HG03097 (cell line): ENCODE data around the gene RAB11FIP4.

Source experiments
- ATAC-seq: cut with Tn5 transposase; IDR thresholded peaks from one replicate; pipeline ENCODE4 v1.9.1; 2021; ENCODE audit not compliant: unreplicated experiment, low FRiP score

RAB11FIP4 gene

GRCh38 chr17:31480904-31481782 is 89.7 kb downstream of the RAB11FIP4 start:
- ATAC-seq = no peak

GRCh38 chr17:31481783-31482081 is 90.3 kb downstream of the RAB11FIP4 start:
- ATAC-seq = no peak

- no peak for ATAC-seq
Measured at GRCh38 chr17:31484821-31485220, 93.3 kb downstream of the RAB11FIP4 start.

GRCh38 chr17:31486351-31487062 is 95.0 kb downstream of the RAB11FIP4 start:
- ATAC-seq = no peak

- ATAC-seq = no peak
Measured at GRCh38 chr17:31487063-31487647, 95.7 kb downstream of the RAB11FIP4 start.

GRCh38 chr17:31487648-31488263 is 96.3 kb downstream of the RAB11FIP4 start:
- peak; percentile 58 for ATAC-seq

- ATAC-seq = peak; percentile 2
Measured at GRCh38 chr17:31488264-31488981, 96.9 kb downstream of the RAB11FIP4 start.

- no peak for ATAC-seq
Measured at GRCh38 chr17:31488982-31489294, 97.5 kb downstream of the RAB11FIP4 start.

- ATAC-seq = no peak
Measured at GRCh38 chr17:31489295-31490018, 98.0 kb downstream of the RAB11FIP4 start.

- no peak for ATAC-seq
Measured at GRCh38 chr17:31490019-31490650, 98.7 kb downstream of the RAB11FIP4 start.

GRCh38 chr17:31490671-31491375 is 99.3 kb downstream of the RAB11FIP4 start:
- no peak for ATAC-seq

- ATAC-seq = no peak
Measured at GRCh38 chr17:31491376-31492131, 100.1 kb downstream of the RAB11FIP4 start.

- ATAC-seq = no peak
Measured at GRCh38 chr17:31492206-31492605, 100.7 kb downstream of the RAB11FIP4 start.

- ATAC-seq = no peak
Measured at GRCh38 chr17:31492880-31493655, 101.6 kb downstream of the RAB11FIP4 start.

- ATAC-seq = no peak
Measured at GRCh38 chr17:31493656-31494155, 102.2 kb downstream of the RAB11FIP4 start.

GRCh38 chr17:31494259-31495021 is 103.0 kb downstream of the RAB11FIP4 start:
- ATAC-seq = peak; percentile 38
